ENCODE results near the gene CCM2L.

CCM2L gene

DNA sequence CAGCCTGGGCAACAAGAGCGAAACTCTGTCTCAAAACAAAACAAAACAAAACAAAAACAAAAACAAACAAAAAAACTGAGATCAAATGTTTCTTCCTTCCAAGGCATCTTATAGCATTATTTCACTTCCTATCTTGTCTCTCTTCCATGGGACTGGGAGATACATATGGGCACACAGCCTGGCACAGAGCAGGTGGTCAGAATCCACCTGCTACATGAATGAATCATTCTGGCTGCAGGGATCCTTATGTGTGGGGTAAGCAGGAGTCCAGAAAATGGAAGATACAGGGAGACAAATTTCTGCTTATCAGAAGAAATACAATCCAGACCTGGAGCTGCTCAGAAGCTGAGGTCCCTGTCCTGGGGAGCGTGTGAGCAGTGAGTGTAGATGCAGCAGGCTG lies 18.2 kb upstream of the CCM2L start:
- no peak for DNase-seq (ENCODE audit: low read depth in 3 of 3)

DNA sequence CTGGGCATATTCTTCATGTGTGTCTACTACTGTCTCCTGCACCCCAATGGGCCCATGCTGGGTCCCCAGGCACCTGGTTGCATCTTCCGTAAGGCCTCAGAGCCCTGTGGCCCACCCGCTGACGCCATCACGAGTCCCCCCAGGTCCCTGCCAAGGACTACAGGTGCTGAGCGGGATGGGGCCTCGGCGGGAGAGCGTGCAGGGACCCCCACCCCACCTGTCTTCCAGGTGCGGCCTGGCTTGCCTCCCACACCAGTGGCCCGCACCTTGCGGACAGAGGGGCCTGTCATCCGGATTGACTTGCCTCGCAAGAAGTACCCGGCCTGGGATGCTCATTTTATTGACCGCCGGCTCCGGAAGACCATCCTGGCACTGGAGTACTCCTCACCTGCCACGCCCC lies 13.2 kb upstream of the CCM2L start:
- no peak for DNase-seq (ENCODE audit: low read depth in 3 of 3)

DNA sequence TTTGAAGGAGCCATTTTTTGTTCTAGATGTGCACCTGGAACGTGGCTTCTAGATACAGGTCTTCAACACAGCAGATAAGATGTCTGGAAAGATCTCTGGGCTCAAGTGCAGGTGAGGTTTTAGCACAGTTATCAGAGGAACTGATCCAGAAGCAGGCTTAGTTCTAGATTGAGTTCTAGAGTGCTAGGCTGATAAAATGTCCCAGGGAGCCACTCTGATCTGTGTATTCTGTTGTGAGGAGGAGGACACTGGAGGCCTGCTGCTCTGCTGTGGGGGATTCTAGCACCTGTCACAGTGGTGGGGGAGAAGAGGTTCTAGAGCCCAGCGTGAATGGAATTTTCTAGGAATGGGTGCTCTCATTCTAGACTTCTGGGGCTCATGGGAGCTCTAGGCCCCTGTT lies 12.0 kb upstream of the CCM2L start:
- DNase-seq (ENCODE audit: low read depth in 3 of 3), result no peak

DNA sequence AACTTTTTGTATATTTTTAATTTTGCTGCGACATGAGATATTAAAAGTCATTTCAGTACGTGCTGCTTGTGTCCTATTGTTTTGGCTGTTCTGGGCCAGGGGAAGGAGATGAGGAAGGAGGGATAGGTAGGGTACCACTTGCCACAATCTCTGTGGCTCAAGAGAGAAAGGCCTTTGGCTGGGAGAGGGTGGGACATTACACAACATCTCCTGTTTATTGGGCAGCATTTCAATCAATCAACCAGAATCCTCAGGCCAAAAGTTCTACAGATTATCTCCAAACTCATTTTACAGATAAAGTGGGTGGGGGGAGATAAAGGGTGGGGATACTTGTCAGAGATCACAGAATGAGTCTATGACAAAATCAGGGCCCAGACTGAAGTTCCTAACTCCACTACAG lies 6.9 kb upstream of the CCM2L start:
- DNase-seq (ENCODE audit: low read depth in 3 of 3), result no peak

DNA sequence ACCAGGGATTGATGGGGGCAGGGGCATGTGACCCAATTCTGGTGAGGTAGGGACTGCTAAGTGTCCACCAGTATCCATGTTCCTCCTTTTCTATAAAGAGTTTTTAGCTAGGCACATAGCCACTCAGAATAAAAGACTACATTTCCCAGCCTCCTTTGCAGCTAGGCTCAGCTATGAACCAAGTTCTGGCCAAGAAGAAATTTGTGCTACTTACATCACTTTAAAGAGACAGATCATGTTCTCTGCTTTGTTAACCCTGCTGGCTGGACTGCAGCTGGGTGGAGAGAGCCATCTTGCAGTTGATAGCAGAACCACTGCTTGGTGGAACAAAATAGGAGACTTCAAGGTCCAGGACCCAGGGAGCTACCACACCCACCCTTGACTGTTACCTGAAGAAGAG lies 5.3 kb upstream of the CCM2L start:
- DNase-seq (ENCODE audit: low read depth in 3 of 3), result no peak

DNA sequence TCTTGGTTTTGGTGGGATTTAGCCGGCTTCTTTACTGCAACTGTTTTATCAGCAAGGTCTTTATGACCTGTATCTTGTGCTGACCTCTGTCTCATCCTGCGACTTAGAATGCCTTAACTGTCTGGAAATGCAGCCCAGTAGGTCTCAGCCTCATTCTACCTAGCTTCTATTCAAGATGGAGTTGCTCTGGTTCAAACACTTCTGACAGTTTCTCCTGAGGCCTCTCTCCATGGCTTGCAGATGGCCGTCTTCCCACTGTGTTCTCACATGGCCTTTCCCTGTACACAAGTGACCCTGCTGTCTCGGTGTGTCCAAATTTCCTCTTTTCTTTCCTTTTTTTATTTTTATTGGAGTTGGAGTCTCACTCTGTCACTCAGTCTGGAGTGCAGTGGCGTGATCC lies 4.2 kb upstream of the CCM2L start:
- no peak for DNase-seq (ENCODE audit: low read depth in 3 of 3)

DNA sequence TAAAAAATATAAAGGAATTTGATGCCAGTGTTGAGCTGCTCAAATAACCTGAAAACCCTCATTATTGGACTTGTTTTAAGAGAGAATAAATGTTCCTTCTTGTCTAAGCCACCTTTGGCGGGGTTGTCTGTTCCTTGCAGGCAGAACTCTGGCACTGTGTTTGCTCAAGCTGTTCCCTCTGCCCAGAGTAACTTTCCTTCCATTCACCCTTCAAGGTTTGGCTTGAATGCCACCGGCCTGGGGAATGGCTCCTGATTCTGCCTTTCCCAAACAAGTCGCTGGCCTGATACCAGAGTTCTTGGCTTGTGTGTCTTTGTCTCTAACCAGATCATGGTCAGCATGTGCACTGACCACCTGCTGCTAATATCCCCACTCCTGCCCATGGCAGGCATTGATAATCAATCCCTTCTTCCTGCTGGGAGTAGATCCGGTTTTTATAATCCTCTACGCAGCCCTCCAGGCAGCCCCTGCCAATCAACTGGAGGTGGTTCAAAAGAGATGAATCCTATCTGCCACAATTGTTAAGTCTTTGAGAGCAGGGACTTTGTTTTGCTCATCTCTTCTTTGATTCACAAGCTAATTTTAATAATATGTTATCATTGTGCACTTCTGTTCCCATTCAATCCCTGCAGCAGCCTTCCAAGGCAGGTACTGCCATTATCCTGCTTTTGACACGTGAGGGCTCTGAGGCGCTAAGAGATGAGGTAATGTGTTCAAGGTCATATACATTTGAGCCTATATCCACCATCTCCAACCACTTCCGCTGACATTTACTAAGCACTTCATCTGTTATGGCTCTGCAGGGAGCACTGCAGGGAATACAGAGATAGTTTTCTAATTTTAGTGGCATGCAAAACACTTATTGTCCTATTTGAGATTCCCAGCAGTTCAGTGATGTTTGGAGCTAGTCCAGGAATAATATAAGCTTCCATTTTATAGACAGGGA lies 3.1 kb upstream of the CCM2L start:
- DNase-seq (ENCODE audit: low read depth in 3 of 3), result no peak

DNA sequence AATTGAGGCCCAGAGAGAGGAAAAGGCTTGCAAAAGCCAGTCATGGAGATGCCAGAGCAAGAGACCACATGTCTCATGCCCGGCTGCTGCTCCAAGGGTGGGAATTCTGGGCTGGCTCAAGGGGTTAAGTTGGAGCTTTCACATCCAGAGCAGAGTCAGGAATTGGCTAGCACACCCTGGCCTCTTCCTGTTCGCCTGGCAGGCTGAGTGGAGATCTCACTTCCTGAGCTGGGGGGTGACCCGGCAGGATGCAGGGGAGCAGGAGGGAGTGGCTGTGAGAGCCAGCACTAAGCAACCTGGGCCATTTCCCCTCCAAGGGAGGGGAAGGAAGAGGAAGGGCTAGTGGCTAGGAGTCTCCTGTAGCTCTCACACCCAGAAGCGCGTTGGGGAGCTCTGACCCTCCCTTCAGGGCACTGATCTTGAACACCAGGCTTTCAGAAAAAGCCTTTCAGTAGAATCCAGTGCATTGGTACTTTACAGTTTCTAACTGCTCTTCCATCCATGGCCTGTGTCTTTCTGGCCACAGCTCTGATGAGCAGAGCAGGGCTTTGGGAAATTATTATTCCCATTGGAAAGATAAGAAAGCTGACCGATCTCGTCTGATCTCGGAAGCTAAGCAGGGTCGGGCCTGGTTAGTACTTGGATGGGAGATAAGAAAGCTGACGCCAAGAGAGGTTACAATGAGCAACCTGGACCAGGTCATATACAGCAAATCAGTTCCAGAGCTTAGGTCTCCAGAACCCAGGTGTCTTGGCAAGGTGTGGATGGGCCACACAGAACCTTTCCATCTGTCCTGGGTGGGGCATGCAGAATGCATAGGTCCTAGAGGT lies 2.2 kb upstream of the CCM2L start:
- DNase-seq (ENCODE audit: low read depth in 3 of 3), result no peak

DNA sequence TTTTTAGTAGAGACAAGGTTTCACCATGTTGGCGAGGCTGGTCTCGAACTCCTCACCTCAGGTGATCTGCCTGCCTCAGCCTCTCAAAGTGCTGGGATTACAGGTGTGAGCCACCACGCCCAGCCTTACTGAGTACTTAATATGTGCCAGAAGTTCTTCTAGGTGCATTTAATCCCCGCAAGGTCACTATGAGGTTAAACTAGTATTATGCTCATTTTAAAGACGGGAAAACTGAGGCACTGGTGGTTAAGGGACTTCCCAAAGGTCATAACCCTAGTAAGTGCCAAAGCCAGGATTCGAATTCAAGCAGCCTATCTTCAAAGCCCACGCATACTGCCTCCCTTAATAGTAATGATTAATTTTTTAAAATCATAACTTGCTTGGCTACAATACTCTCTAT lies 674 bp upstream of the CCM2L start:
- DNase-seq (ENCODE audit: low read depth in 3 of 3), result no peak

DNA sequence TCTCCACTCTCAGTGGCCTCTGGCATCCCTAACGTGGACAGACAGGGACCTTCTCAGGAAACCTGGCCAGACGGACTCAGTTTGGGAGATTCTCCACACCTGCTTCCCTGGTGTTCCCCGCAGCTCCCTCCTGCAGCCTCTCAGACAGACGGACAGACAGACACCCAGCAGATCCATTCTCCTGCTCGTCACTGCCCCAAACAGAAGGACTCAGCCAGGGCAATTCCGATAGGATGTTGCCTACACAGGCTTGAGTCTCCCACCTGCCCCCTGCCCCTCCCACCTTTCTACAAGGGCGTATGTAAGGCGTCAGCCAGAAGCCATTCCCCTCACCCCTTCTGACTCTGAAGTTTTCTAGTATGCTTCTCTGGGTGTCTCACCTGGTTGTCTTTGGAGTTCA lies 428 bp downstream of the CCM2L start:
- no peak for DNase-seq (ENCODE audit: low read depth in 3 of 3)

DNA sequence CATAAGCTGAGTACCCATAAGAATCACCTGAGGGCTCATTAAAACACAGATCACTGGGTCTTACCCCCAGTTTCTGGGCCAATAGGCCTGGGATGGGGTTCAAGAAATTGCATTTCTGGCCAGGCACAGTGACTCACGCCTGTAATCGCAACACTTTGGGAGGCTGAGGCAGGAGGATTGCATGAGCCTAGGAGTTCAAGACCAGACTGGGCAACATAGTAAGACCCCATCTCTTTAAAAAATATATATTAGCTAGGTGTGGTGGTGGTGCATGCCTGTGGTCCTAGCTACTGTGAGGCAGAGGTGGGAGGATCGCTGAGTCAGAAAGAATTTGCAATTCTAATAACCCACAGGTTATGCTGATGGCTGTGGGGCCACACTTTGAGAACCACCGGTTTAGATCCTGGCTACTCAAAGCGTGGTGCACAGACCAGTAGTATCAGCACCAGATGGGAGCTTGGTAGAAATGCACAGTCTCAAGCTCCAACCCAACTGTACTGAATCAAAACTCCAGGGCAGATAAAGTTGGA lies 2.0 kb downstream of the CCM2L start:
- no peak for DNase-seq (ENCODE audit: low read depth in 3 of 3)

DNA sequence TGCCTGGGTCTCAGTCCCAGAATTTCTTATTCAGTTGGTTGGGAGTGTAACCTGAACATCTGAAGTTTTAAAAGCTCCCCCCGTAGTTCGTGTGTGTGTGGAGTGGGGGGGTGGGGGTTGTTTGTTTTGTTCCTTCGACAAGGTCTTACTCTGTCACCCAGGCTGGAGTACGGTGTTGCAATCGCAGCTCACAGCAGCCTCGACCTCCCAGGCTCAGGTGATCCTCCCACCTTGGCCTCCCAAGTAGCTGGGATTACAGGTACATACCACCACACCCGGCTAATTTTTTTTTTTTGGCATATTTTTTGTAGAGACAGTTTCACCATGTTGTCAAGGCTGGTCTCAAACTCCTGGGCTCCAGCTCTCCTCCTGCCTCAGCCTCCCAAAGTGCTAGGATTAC lies 3.1 kb downstream of the CCM2L start:
- DNase-seq (ENCODE audit: low read depth in 3 of 3), result no peak

DNA sequence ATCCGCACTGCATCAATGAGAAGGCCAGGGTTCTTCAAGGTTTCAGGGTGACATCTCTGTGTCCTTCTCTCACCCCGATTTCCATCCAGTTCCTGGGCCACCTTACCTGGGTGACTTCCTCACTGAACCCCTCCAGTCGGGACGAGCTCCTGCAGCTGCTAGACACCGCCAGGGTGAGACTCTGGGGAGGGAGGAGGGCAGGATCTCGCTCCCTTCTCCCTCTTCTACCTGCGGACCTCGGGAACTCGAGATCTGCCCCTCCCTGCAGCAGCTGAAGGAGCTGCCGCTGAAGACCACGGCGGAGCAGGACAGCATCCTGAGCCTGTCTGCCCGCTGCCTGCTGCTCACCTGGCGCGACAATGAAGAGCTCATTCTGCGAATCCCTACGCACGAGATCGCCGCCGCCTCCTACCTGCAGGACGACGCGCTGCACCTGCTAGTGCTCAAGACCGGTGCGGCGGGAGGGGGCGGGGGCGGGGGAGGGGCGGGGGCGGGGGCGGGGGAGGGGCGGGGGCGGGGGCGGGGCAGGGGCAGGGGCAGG lies 7.5 kb downstream of the CCM2L start:
- peak; percentile 4 to 19 (median 16) for DNase-seq (ENCODE audit: low read depth in 3 of 3)

DNA sequence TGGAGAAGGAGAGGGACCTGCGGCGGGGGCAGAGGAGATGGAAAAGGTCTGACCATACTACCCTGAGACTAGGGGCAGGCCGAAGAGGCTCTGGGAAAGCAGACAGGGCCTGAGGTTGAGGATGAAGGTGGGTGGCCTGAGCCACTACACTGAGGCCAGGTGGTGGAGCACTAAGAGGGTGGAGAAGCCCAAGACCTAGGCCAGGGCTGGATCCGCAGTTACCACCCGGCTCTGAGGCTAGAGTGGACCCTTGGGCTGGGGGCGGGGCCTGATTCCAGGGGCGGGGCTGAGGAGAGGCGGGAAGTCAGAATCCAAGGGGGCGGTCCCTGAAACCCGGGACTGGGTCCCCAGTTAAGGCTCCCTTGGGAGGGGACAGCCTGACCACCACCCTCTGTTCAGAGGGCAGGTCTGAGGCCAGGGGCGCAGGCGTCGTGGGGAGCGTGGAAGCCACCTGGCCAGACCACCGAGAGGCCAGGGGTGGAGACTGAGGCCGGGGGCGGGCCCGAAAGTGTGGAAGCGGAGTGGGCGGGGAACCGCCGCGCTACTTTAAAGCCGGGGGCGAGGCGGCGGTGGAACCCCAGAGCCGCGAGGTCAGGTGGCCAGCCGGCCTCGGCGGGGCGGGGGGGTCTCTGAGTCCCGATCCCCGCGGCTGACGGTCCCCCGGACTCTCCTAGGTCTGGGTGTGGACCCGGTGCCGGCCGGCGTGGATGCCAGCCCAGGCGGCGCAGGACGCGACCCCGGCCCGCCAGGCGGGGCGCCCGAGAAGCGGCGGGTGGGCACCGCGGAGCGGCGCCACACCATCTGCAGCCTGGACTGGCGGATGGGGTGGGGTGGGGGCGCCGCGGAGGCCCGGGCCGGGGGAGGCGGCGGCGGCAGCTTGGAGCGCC lies 8.3 kb downstream of the CCM2L start:
- peak; percentile 8 to 29 (median 26) for DNase-seq (ENCODE audit: low read depth in 3 of 3)

DNA sequence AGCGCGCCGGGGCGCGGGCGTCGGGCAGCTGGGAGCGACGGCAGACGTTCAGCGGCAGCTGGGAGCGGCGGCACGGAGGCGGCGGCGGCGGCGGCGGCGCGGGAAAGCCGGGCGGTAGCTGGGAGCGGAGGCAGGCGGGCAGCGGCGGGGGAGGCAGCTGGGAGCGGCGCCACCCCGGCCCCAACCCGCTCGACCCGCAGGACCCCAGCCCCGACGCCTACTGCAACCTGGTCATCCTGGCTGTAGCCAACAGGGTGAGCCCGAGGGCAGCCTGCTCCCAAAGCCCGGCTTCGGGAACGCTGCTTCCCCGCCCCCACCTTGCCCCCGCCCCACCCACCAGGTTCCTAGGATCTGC lies 8.9 kb downstream of the CCM2L start:
- no peak for DNase-seq (ENCODE audit: low read depth in 3 of 3)

DNA sequence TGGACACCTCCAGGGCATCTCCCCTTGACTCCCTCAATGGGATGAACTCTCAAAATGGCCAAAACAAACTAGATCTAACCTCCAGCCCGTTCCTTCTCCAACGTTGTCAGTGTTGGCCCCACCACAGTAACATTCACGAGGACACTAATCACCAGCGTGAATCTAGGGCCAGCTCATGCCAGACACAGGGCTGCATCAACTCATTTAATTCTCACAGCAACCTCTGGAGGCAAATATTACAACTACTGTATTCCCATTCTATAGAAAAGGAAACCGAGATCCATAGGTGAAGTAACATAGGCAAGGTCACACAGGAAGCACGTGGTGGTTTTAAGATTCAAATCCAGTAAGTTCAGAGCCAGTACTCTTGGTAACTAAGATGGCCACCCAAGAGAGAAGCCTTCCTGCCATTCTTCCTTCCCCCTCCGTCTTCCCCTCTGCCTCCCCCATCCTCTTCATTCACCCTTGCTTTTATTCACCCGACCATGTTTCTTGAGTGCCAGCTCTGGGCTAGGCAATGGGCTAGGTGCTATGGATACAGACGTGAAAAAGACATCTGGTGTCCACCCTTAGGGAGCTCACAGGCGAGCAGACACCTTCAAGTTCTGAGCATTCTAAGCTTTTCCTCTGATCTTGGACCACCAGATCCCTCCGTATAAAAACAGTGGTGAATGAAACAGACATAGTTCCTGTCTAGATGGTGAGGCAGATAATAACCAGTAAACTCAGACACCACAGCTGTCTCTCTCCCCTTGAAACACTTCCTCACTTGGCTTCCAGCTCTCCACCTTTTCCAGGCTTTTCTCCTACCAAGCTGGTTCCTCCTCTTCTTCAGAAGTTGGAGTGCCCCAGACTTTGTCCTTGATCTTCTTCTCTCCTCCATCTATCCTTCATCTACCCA lies 9.6 kb downstream of the CCM2L start:
- no peak for DNase-seq (ENCODE audit: low read depth in 3 of 3)

DNA sequence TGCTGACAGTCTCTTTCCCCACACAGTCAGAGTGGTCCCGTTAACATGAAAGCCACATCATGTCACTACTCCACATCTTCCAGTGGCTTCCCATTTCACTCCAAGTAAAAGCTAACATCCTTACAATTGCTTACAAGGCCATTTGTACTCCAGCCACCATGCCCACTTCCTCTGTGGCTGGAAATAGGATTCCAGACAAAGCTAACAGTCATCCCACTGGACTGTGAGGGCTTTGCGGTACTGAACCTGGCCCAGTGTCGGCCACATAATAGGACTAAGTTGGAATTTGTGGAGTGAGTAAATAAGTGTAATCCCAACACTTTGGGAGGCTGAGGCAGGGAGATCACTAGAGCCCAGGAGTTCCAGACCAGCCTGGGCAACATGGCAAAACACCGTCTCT lies 10.9 kb downstream of the CCM2L start:
- no peak for DNase-seq (ENCODE audit: low read depth in 3 of 3)

DNA sequence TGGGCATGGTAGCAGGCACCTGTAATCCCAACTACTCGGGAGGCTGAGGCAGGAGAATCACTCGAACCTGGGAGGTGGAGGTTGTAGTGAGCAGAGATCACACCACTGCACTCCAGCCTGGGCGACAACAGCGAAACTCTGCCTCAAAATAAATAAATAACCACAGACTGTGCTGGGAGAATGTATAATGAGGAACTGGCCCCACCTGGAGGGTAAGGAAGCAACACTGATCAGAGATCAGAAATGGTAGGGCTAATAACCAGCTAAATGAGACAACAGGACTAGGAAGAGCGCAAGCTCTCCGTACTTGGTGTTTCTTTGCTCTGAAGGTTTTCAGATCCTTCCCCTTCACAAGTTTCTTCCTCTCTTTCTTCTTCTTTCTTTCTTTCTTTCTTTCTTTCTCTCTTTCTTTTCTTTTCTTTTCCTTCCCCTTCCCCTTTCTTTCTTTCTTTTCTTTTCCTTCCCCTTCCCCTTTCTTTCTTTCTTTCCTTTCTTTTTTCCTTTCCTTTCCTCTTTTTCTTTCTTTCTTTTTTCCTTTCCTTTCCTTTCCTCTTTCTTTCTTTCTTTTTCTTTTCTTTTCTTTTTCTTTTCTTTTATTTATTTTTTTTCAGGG lies 14.6 kb downstream of the CCM2L start:
- no peak for DNase-seq (ENCODE audit: low read depth in 3 of 3)

DNA sequence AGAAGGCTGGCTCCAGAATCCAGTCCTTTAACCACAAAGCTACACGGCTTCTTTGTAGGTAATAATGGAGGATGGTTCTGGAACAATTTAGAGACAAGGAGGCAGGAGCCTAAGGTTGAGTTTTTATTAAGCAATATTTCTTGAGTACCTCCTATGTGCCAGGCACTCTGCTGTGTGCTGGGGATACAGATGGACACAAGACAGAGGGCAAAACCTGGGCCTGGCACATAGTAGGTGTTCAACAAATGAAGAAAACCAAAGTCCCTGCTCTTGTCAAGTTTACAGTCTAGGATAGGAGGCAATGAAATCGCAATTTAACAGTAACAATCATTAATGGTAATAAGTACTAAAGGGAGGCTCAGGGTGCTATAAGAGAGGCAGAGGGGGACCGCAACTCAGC lies 17.4 kb downstream of the CCM2L start:
- DNase-seq (ENCODE audit: low read depth in 3 of 3), result no peak
